NCI-H128 (cell line): ENCODE data around the gene ZNF518A.
A peak's percentile ranks its signal among the peaks of the same experiment; 100 is the strongest.

Source experiments
- DNase-seq: peaks from one replicate; lab custom pipeline; 2025; ENCODE audit not compliant: unreplicated experiment; lab: John Stamatoyannopoulos, UW

ZNF518A gene

GRCh38 chr10:96129387-96130325 lies at the start of gene ZNF518A:
Gene ZNF518A, plus strand, starts transcription at chr10:96130297. Its CDS starts 26,026 bp downstream, at chr10:96156323.
- peak; percentile 71 for DNase-seq

- DNase-seq = no peak
These were observed 47.9 kb upstream of the ZNF518A start for GRCh38 chr10:96082153-96082552.

GRCh38 chr10:96082748-96083147 lies 47.3 kb upstream of the ZNF518A start:
- no peak for DNase-seq

GRCh38 chr10:96089116-96089515 lies 41.0 kb upstream of the ZNF518A start:
- DNase-seq = no peak

GRCh38 chr10:96089670-96090462 lies 40.2 kb upstream of the ZNF518A start:
- peak; percentile 54 for DNase-seq

GRCh38 chr10:96090463-96090800 lies 39.7 kb upstream of the ZNF518A start:
- no peak for DNase-seq

- no peak for DNase-seq
These were observed 36.9 kb upstream of the ZNF518A start for GRCh38 chr10:96092999-96093767.

GRCh38 chr10:96093948-96094347 lies 36.1 kb upstream of the ZNF518A start:
- no peak for DNase-seq

- no peak for DNase-seq
These were observed 33.1 kb upstream of the ZNF518A start for GRCh38 chr10:96096958-96097357.

- no peak for DNase-seq
These were observed 32.2 kb upstream of the ZNF518A start for GRCh38 chr10:96097865-96098264.

DNA sequence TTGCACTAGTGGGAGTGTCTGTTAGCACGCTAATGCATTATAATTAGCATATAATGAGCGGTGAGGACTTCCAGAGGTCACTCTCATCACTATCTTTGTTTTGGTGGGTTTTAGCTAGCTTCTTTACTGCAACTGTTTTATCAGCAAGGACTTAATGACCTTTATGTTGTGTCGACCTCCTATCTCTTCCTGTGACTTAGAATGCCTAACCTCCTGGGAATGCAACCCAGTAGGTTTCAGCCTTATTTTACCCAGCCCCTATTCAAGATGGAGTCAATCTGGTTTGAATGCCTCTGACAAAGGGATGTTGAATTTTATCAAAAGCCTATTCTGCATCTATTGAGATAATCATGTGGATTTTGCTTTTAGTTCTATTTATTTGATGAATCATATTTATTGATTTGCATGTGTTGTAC lies 22.5 kb upstream of the ZNF518A start:
- DNase-seq = no peak

DNA sequence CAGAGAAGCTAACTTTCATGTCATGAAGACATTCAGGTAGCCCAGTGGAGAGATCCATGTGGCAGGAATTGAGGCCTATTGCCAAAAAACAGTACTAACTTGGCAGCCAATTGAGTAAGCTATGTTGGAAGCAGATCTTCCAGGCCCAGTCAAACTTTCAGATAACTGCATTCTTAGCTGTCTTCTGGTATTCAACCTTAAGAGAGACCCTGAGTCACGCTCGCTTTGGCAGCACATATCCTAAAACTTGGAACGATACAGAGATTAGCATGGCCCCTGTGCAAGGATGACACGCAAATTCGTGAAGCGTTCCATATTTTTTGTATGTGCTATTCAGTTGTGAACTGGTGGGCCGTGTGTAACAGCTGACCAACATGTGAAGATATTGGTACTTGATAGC lies 17.6 kb upstream of the ZNF518A start:
- DNase-seq = no peak

GRCh38 chr10:96118604-96119450 lies 11.3 kb upstream of the ZNF518A start:
- DNase-seq = no peak

- no peak for DNase-seq
These were observed 7.3 kb upstream of the ZNF518A start for GRCh38 chr10:96122824-96123223.

GRCh38 chr10:96124230-96125141 lies 5.6 kb upstream of the ZNF518A start:
- no peak for DNase-seq

- DNase-seq = no peak
These were observed 5.0 kb upstream of the ZNF518A start for GRCh38 chr10:96125142-96125515.

GRCh38 chr10:96130326-96130995 lies 364 bp downstream of the ZNF518A start:
- DNase-seq = peak; percentile 57

DNA sequence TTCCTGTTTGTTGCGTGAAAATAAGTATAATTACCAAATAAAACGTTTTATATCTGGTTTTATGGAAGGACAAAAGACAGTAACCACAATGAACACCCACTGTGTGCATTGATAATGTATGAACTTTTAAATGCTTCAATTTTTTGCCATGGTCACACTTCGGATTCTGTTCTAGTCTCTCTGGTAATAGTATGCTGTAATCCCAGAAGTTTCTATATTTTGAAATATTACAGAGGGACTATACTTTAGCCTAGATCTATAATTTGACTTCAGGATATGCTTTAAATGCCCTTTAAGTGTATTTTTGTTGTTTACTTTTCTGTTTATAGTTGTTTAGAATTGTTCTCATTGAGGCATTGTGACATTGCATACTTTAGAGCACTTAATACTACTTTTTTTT lies 1.5 kb downstream of the ZNF518A start:
- no peak for DNase-seq

GRCh38 chr10:96133135-96133534 lies 3.0 kb downstream of the ZNF518A start:
- DNase-seq = no peak
